ENCODE measurements around the gene RND3. TPM values are rescaled to one million over a fixed set of nuclear protein-coding genes. Genes with fewer than 3 reads are reported as not detected.

RND3 gene
- total RNA-seq, 1 donor from 2014 or later, result 54.3 TPM

DNA sequence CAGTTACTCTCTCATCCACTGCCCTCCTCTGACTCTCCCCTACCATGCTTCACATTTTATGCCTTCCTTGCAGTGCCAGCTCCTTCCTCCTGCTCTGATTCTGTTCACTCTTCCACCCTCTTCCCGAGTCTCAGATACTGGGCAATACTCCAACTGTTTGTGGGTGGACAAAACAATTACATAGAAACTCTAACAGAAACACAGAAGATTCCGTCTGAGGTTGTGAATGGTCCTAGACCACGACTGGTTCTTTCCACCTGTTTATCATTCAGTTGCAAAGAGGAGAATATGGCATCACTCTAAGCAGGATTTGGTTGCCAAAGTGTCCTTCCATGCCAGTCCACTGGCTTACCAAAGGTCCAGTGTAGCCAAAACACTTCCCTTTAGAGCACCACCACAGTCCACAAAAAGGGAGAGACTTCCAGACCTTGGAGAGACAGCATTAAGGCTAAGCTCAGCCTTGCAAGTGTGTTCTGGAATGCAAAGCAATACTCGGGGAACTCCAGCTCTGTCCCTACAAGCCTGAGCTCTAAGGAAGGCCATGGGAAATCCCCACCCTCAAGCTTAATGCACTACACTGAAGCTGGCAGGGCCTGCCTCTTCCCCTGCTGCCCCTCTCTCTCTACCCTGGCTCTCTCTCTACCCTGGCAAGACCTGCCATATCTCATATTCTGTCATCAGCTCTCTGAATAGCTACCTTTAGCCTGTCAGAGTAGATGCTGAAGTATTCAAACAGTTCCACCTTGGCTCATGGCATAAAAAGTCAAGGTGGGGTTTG, 33.6 kb upstream of the RND3 start:
- Mint-ChIP-seq H3K9me3 (peaks cover 15% of the 10 kb centered on the region), H3K4me3 (no peak overlapping the region), H3K36me3 (ENCODE audit: low read depth) (peaks cover 8% of the 10 kb centered on the region), H3K4me1 (no peaks in the 10 kb centered on the region), H3K27ac (ENCODE audit: unreplicated experiment) (no peak overlapping the region), H3K27me3 (ENCODE audit: low read depth) (no peaks in the 10 kb centered on the region)
- TF ChIP-seq CTCF (conservative IDR thresholded peaks at IDR 0.05), result no peak
- no peak for DNase-seq (ENCODE audit: low read depth, low spot score)

DNA sequence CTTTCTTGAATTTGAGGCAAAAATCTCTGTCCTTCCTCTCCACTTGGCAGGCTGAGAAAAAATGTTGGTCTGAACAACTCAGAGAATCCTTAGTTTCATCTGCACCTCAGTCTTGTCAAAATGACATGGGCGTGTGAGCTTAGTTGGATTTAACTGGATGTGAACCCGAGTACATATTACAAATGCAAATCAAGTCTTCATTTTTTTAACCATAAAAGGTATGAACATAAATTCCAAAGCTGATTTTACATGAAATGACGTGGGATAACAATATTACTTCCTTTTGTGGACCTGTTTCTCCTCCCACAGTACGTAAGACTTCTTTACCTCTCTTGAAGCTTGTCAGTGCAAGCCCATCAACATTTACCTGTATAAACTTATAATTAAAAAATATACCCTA, 32.6 kb upstream of the RND3 start:
- no peaks in the 10 kb centered on the region for H3K27me3 Mint-ChIP-seq (ENCODE audit: low read depth)
- H3K9me3 Mint-ChIP-seq, result peaks cover 13% of the 10 kb centered on the region
- H3K4me1 Mint-ChIP-seq, result no peaks in the 10 kb centered on the region
- no peak overlapping the region for H3K4me3 Mint-ChIP-seq
- no peak for DNase-seq (ENCODE audit: low read depth, low spot score)
- H3K36me3 Mint-ChIP-seq (ENCODE audit: low read depth), result peaks cover 8% of the 10 kb centered on the region
- no peak for TF ChIP-seq CTCF (conservative IDR thresholded peaks at IDR 0.05)
- H3K27ac Mint-ChIP-seq (ENCODE audit: unreplicated experiment), result no peak overlapping the region

- no peak for TF ChIP-seq CTCF (conservative IDR thresholded peaks at IDR 0.05)
- peaks cover 8% of the 10 kb centered on the region for H3K9me3 Mint-ChIP-seq
- DNase-seq (ENCODE audit: low read depth, low spot score), result no peak
- no peak overlapping the region for H3K4me3 Mint-ChIP-seq
- no peaks in the 10 kb centered on the region for H3K27me3 Mint-ChIP-seq (ENCODE audit: low read depth)
- H3K36me3 Mint-ChIP-seq (ENCODE audit: low read depth), result peaks cover 5% of the 10 kb centered on the region
- no peak overlapping the region for H3K27ac Mint-ChIP-seq (ENCODE audit: unreplicated experiment)
- no peaks in the 10 kb centered on the region for H3K4me1 Mint-ChIP-seq
Measured at GRCh38 chr2:150517951-150518680, 30.6 kb upstream of the RND3 start.

DNA sequence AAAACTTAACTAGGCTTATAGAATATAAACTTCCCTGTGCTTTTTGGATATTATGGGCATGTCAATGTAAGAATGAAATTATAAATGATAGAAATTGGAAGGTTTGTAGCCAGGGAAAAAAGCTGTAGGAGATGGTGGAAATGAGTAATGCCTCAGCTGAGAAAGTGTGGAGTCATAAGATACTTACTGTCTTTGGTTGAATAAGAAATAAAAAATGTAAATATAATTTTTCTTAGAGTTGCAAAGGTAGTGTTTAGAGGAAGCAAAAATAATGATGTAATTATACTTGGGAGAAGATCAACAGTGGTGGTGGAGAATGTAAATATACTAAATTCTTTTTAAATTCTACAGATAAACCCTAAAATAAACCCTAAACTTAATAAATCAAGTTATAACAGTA, 26.2 kb upstream of the RND3 start:
- Mint-ChIP-seq H3K27me3 (ENCODE audit: low read depth) (no peaks in the 10 kb centered on the region), H3K27ac (ENCODE audit: unreplicated experiment) (no peak overlapping the region)
- TF ChIP-seq CTCF (conservative IDR thresholded peaks at IDR 0.05), result no peak

GRCh38 chr2:150508497-150509137, 21.1 kb upstream of the RND3 start:
- H3K4me1 Mint-ChIP-seq, result no peaks in the 10 kb centered on the region
- no peaks in the 10 kb centered on the region for H3K27me3 Mint-ChIP-seq (ENCODE audit: low read depth)
- H3K4me3 Mint-ChIP-seq, result no peak overlapping the region
- DNase-seq (ENCODE audit: low read depth, low spot score), result no peak
- no peak for TF ChIP-seq CTCF (conservative IDR thresholded peaks at IDR 0.05)
- H3K9me3 Mint-ChIP-seq, result peaks cover 3% of the 10 kb centered on the region
- no peak overlapping the region for H3K27ac Mint-ChIP-seq (ENCODE audit: unreplicated experiment)
- no peaks in the 10 kb centered on the region for H3K36me3 Mint-ChIP-seq (ENCODE audit: low read depth)

More for the DNA sequence above, 26.2 kb upstream of the RND3 start:
- no peaks in the 10 kb centered on the region for H3K4me1 Mint-ChIP-seq
- peaks cover 2% of the 10 kb centered on the region for H3K9me3 Mint-ChIP-seq
- no peak overlapping the region for H3K4me3 Mint-ChIP-seq
- no peak for DNase-seq (ENCODE audit: low read depth, low spot score)
- H3K36me3 Mint-ChIP-seq (ENCODE audit: low read depth), result no peaks in the 10 kb centered on the region

Data from neural crest cell (in vitro differentiated cells).